Epidermal melanocyte (primary cell): ENCODE results near the gene GALNS.

Experiments
- DNase-seq: peaks from one replicate; pipeline ENCODE4 v3.0.0; 2011; ENCODE audit warnings: low spot score; ENCODE audit not compliant: insufficient read length

The GALNS gene

GRCh38 chr16:88875703-88876234, 19.0 kb upstream of the GALNS start:
- no peak for DNase-seq

GRCh38 chr16:88874938-88875599, 18.3 kb upstream of the GALNS start:
- DNase-seq, result no peak

GRCh38 chr16:88872650-88873331, 16.0 kb upstream of the GALNS start:
- no peak for DNase-seq

GRCh38 chr16:88871730-88872416, 15.1 kb upstream of the GALNS start:
- DNase-seq, result no peak

GRCh38 chr16:88871349-88871702, 14.6 kb upstream of the GALNS start:
- DNase-seq, result no peak

GRCh38 chr16:88870608-88871348, 14.0 kb upstream of the GALNS start:
- no peak for DNase-seq

- no peak for DNase-seq
These were observed 12.9 kb upstream of the GALNS start for GRCh38 chr16:88869673-88869980.

GRCh38 chr16:88868974-88869672, 12.4 kb upstream of the GALNS start:
- no peak for DNase-seq

GRCh38 chr16:88867581-88868246, 11.0 kb upstream of the GALNS start:
- no peak for DNase-seq

- no peak for DNase-seq
These were observed 9.6 kb upstream of the GALNS start, which contains the start of gene PABPN1L for GRCh38 chr16:88866151-88866920. Gene PABPN1L, minus strand, starts transcription at chr16:88866660. Its CDS starts 54 bp downstream, at chr16:88866606.

- DNase-seq, result no peak
These were observed 9.0 kb upstream of the GALNS start for GRCh38 chr16:88865742-88866141.

- DNase-seq, result no peak
These were observed 8.6 kb upstream of the GALNS start for GRCh38 chr16:88865310-88865709.

GRCh38 chr16:88864521-88864920, 7.8 kb upstream of the GALNS start:
- no peak for DNase-seq

GRCh38 chr16:88864099-88864498, 7.4 kb upstream of the GALNS start:
- DNase-seq, result no peak

GRCh38 chr16:88863426-88863825, 6.7 kb upstream of the GALNS start:
- DNase-seq, result no peak

GRCh38 chr16:88862968-88863367, 6.2 kb upstream of the GALNS start:
- no peak for DNase-seq

GRCh38 chr16:88861359-88861758, 4.6 kb upstream of the GALNS start:
- no peak for DNase-seq

GRCh38 chr16:88859381-88860091, 2.8 kb upstream of the GALNS start:
- no peak for DNase-seq

- DNase-seq, result peak; percentile 91
These were observed 1.1 kb upstream of the GALNS start for GRCh38 chr16:88857728-88858339.
